Liver (tissue), 3 donors: Measurements from ENCODE around the gene PRDM10.

Experiments
- CTCF ChIP-seq: fragments of 150-350 bp; IDR thresholded peaks from 2 replicates; pipeline ENCODE4 v1.5.1; 2017; ENCODE audit warnings: improper control_type of control experiment, low read depth, low read length; ENCODE audit not compliant: missing input control
- GABPA ChIP-seq, 2 donors: IDR thresholded peaks in 1 of 2; conservative IDR thresholded peaks in 1 of 2; 2 replicates each; pipeline ENCODE4 v1.6.1; 2016; ENCODE audit warnings: antibody characterized with exemption in 2 of 2, mild to moderate bottlenecking in 1 of 2, moderate library complexity in 1 of 2
- HNF4G ChIP-seq: IDR thresholded peaks from 2 replicates; pipeline ENCODE4 v1.6.1; 2016; ENCODE audit warnings: antibody characterized with exemption
- JUND ChIP-seq, 2 donors: IDR thresholded peaks; 2 replicates each; pipeline ENCODE4 v1.6.1; 2016; ENCODE audit warnings: antibody characterized with exemption in 2 of 2
- MAX ChIP-seq: IDR thresholded peaks from 2 replicates; pipeline ENCODE4 v1.6.1; 2016; ENCODE audit warnings: antibody characterized with exemption
- NR2F2 ChIP-seq: IDR thresholded peaks from 2 replicates; pipeline ENCODE4 v1.6.1; 2016; ENCODE audit warnings: antibody characterized with exemption
- RAD21 ChIP-seq, 2 donors: IDR thresholded peaks; 2 replicates each; pipeline ENCODE4 v1.6.1; 2016; ENCODE audit warnings: antibody characterized with exemption in 2 of 2, mild to moderate bottlenecking in 2 of 2
- REST ChIP-seq: IDR thresholded peaks from 2 replicates; pipeline ENCODE4 v1.6.1; 2016; ENCODE audit warnings: antibody characterized with exemption, mild to moderate bottlenecking
- SP1 ChIP-seq: IDR thresholded peaks from 2 replicates; pipeline ENCODE4 v1.6.1; 2018; ENCODE audit warnings: antibody characterized with exemption, mild to moderate bottlenecking
- donor health status: healthy.
- donor health status: healthy.

GRCh38 chr11:130051082-130051481 is 48.4 kb upstream of the PRDM10 start:
- TF ChIP-seq MAX = no peak
- no peak for TF ChIP-seq CTCF
- no peak for TF ChIP-seq HNF4G
- no peak for TF ChIP-seq GABPA (IDR thresholded peaks at IDR 0.05 in 1 of 2, conservative IDR thresholded peaks at IDR 0.05 in 1 of 2)
- no peak for TF ChIP-seq REST
- no peak for TF ChIP-seq RAD21 (IDR thresholded peaks at IDR 0.05)
- TF ChIP-seq JUND (IDR thresholded peaks at IDR 0.05) = no peak
- no peak for TF ChIP-seq NR2F2
- no peak for TF ChIP-seq SP1
